NT2/D1 (cell line): Measurements from ENCODE around the gene PTP4A1.

Experiments used
- DNase-seq: peaks from one replicate; pipeline ENCODE4 v3.0.0-alpha.2; 2011; ENCODE audit warnings: low read depth, low spot score
- H3K27me3 ChIP-seq: 2 replicates; pipeline ENCODE4 v1.6.0; 2011; ENCODE audit warnings: mild to moderate bottlenecking; ENCODE audit not compliant: insufficient read length, insufficient read depth
- H3K36me3 ChIP-seq: 2 replicates; pipeline ENCODE4 v1.6.1; 2011; ENCODE audit warnings: mild to moderate bottlenecking, low read length, mixed read lengths; ENCODE audit not compliant: insufficient read depth, insufficient read length
- H3K4me1 ChIP-seq: 2 replicates; pipeline ENCODE4 v1.5.1; 2011; ENCODE audit not compliant: insufficient read depth, insufficient read length
- H3K4me3 ChIP-seq: 2 replicates; pipeline ENCODE4 v1.5.1; 2011; ENCODE audit warnings: low read depth; ENCODE audit not compliant: insufficient read length
- H3K9ac ChIP-seq: 2 replicates; pipeline ENCODE4 v1.6.0; 2011; ENCODE audit warnings: low read depth; ENCODE audit not compliant: insufficient read length
- H3K9me3 ChIP-seq: 2 replicates; pipeline ENCODE4 v1.5.1; 2011; ENCODE audit warnings: mild to moderate bottlenecking, low read length; ENCODE audit not compliant: insufficient read depth
- SUZ12 ChIP-seq: IDR thresholded peaks from 2 replicates; pipeline ENCODE4 v1.6.1; 2011; ENCODE audit not compliant: insufficient read length, insufficient read depth; ENCODE audit errors: extremely low read depth
- YY1 ChIP-seq: IDR thresholded peaks from 2 replicates; pipeline ENCODE4 v1.6.1; 2011; ENCODE audit not compliant: insufficient read length, insufficient read depth
- ZNF274 ChIP-seq: IDR thresholded peaks from 2 replicates; pipeline ENCODE4 v1.6.1; 2011; ENCODE audit warnings: mild to moderate bottlenecking, low read depth, low read length

The PTP4A1 gene

DNA sequence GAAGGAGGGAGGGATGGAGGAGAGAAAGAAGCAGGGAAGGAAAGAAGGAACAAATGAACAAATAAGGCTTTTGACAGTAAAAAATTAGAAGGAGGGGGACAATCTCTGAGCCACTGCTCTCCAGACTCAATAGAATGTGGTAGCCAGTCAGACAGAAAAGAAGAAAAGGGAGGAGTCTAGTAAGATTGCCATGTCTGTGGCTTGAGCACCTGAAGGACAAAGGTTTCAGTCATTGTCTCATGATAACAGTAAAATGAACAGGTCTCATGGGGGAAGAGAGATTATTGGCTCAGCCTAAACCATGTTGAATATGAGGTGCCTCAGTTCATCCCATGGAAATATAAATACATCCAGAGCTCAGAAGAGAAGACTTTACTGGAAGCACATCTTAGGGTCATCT is 14.0 kb upstream of the PTP4A1 start:
- Histone ChIP-seq H3K4me1 (no peaks in the 10 kb centered on the region), H3K9ac (no peak overlapping the region), H3K4me3 (no peak overlapping the region), H3K27me3 (no peaks in the 10 kb centered on the region), H3K9me3 (no peaks in the 10 kb centered on the region), H3K36me3 (no peaks in the 10 kb centered on the region)
- no peak for DNase-seq
- TF ChIP-seq YY1 (no peak), SUZ12 (no peak), ZNF274 (no peak)

- no peaks in the 10 kb centered on the region for H3K9me3 ChIP-seq
- no peak overlapping the region for H3K4me3 ChIP-seq
- TF ChIP-seq ZNF274 (no peak), SUZ12 (no peak), YY1 (no peak)
- H3K4me1 ChIP-seq: no peaks in the 10 kb centered on the region
- H3K36me3 ChIP-seq: no peaks in the 10 kb centered on the region
- no peak overlapping the region for H3K9ac ChIP-seq
- no peaks in the 10 kb centered on the region for H3K27me3 ChIP-seq
- no peak for DNase-seq
Observed at GRCh38 chr6:63560801-63561287, 11.4 kb upstream of the PTP4A1 start.

GRCh38 chr6:63561288-63561687 is 11.0 kb upstream of the PTP4A1 start:
- DNase-seq: no peak
- Histone ChIP-seq H3K27me3 (no peaks in the 10 kb centered on the region), H3K9me3 (no peaks in the 10 kb centered on the region), H3K9ac (no peak overlapping the region), H3K36me3 (no peaks in the 10 kb centered on the region), H3K4me3 (no peak overlapping the region), H3K4me1 (no peaks in the 10 kb centered on the region)
- no peak for TF ChIP-seq YY1
- TF ChIP-seq SUZ12: no peak
- TF ChIP-seq ZNF274: no peak

GRCh38 chr6:63563235-63563634 is 9.0 kb upstream of the PTP4A1 start:
- H3K9me3 ChIP-seq: peaks cover 5% of the 10 kb centered on the region; the same call in 1 of the 2 replicates
- H3K9ac ChIP-seq: no peak overlapping the region
- H3K27me3 ChIP-seq: no peaks in the 10 kb centered on the region
- no peaks in the 10 kb centered on the region for H3K36me3 ChIP-seq
- no peak overlapping the region for H3K4me3 ChIP-seq
- TF ChIP-seq YY1: no peak
- TF ChIP-seq SUZ12: no peak
- TF ChIP-seq ZNF274: no peak
- DNase-seq: no peak
- no peaks in the 10 kb centered on the region for H3K4me1 ChIP-seq

GRCh38 chr6:63565058-63565726 is 7.1 kb upstream of the PTP4A1 start:
- no peaks in the 10 kb centered on the region for H3K27me3 ChIP-seq
- H3K4me1 ChIP-seq: no peaks in the 10 kb centered on the region
- no peak overlapping the region for H3K4me3 ChIP-seq
- no peak for DNase-seq
- H3K36me3 ChIP-seq: no peaks in the 10 kb centered on the region
- no peak overlapping the region for H3K9ac ChIP-seq
- peaks cover 5% of the 10 kb centered on the region; the same call in 1 of the 2 replicates for H3K9me3 ChIP-seq
- TF ChIP-seq SUZ12: no peak
- TF ChIP-seq YY1: no peak
- TF ChIP-seq ZNF274: no peak

- no peaks in the 10 kb centered on the region for H3K36me3 ChIP-seq
- no peaks in the 10 kb centered on the region for H3K4me1 ChIP-seq
- H3K27me3 ChIP-seq: no peaks in the 10 kb centered on the region
- H3K9ac ChIP-seq: no peak overlapping the region
- no peak overlapping the region for H3K4me3 ChIP-seq
- H3K9me3 ChIP-seq: peaks cover 5% of the 10 kb centered on the region; the same call in 1 of the 2 replicates
- no peak for TF ChIP-seq SUZ12
- no peak for TF ChIP-seq ZNF274
- TF ChIP-seq YY1: no peak
- DNase-seq: no peak
Observed at GRCh38 chr6:63565727-63566596, 6.3 kb upstream of the PTP4A1 start.

DNA sequence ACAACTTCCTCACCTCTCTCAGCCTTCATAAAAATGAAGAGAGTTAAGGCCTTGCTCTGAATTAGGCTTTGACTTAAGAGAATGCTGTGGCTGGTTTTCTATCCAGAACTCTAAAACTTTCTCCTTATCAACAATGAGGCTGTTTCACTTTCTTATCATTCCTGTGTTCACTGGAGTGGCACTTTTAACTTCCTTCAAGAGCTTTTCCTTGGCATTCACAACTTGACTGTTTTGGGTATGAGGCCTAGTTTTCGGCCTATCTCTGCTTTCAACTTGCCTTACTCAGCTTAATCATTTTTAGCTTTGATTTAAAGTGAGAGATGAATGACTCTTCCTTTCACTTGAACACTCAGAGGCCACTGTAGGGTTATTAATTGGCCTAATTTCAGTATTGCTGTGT is 4.3 kb upstream of the PTP4A1 start:
- Histone ChIP-seq H3K9ac (no peak overlapping the region), H3K4me1 (no peaks in the 10 kb centered on the region), H3K9me3 (peaks cover 5% of the 10 kb centered on the region; the same call in 1 of the 2 replicates), H3K27me3 (no peaks in the 10 kb centered on the region), H3K36me3 (no peaks in the 10 kb centered on the region), H3K4me3 (no peak overlapping the region)
- DNase-seq: no peak
- TF ChIP-seq YY1 (no peak), SUZ12 (no peak), ZNF274 (no peak)
